ENCODE results near the gene MC1R. TPM values are rescaled to one million over a fixed set of nuclear protein-coding genes. Genes with fewer than 3 reads are reported as not detected.

MC1R gene
- total RNA-seq, 1 experiment from 2014 or later: 16.9 TPM

GRCh38 chr16:89890200-89890599 lies 28.5 kb upstream of the MC1R start:
- H3K4me3 Mint-ChIP-seq (ENCODE audit: low read depth, unreplicated experiment): no peak overlapping the region
- H3K27ac Mint-ChIP-seq (ENCODE audit: unreplicated experiment): no peak overlapping the region
- H3K9me3 Mint-ChIP-seq (ENCODE audit: low read depth, unreplicated experiment): no peaks in the 10 kb centered on the region
- intact Hi-C loops (cut with micrococcal nuclease; ENCODE audit: unreplicated experiment): no loop called here
- TF ChIP-seq CTCF (IDR thresholded peaks at IDR 0.05; ENCODE audit: unreplicated experiment): no peak
- DNase-seq: no peak
- H3K27me3 Mint-ChIP-seq (ENCODE audit: unreplicated experiment): no peaks in the 10 kb centered on the region
- H3K4me1 Mint-ChIP-seq (ENCODE audit: low read depth, unreplicated experiment): no peaks in the 10 kb centered on the region
- peaks cover 92% of the 10 kb centered on the region for H3K36me3 Mint-ChIP-seq (ENCODE audit: insufficient read depth, unreplicated experiment)
- CTCF ChIA-PET: no interaction called here
- no TSS peak for BruUV-seq (replicated peaks)

- no peaks in the 10 kb centered on the region for H3K4me1 Mint-ChIP-seq (ENCODE audit: low read depth, unreplicated experiment)
- H3K4me3 Mint-ChIP-seq (ENCODE audit: low read depth, unreplicated experiment): no peak overlapping the region
- intact Hi-C loops (cut with micrococcal nuclease; ENCODE audit: unreplicated experiment): no loop called here
- DNase-seq: no peak
- H3K27me3 Mint-ChIP-seq (ENCODE audit: unreplicated experiment): no peaks in the 10 kb centered on the region
- no TSS peak for BruUV-seq (replicated peaks)
- H3K27ac Mint-ChIP-seq (ENCODE audit: unreplicated experiment): no peak overlapping the region
- H3K36me3 Mint-ChIP-seq (ENCODE audit: insufficient read depth, unreplicated experiment): peaks cover 92% of the 10 kb centered on the region
- CTCF ChIA-PET: interaction anchor here (0.6 kb wide), 1 partner anchor 31 kb away, joined by 3 read pairs; no protein-coding TSS in a partner anchor
- TF ChIP-seq CTCF (IDR thresholded peaks at IDR 0.05; ENCODE audit: unreplicated experiment): no peak
- no peaks in the 10 kb centered on the region for H3K9me3 Mint-ChIP-seq (ENCODE audit: low read depth, unreplicated experiment)
These were observed 27.6 kb upstream of the MC1R start for GRCh38 chr16:89890886-89891657.

- Mint-ChIP-seq H3K27ac (ENCODE audit: unreplicated experiment) (no peak overlapping the region), H3K9me3 (ENCODE audit: low read depth, unreplicated experiment) (no peaks in the 10 kb centered on the region), H3K4me1 (ENCODE audit: low read depth, unreplicated experiment) (no peaks in the 10 kb centered on the region), H3K4me3 (ENCODE audit: low read depth, unreplicated experiment) (no peak overlapping the region), H3K36me3 (ENCODE audit: insufficient read depth, unreplicated experiment) (peaks cover 88% of the 10 kb centered on the region), H3K27me3 (ENCODE audit: unreplicated experiment) (no peaks in the 10 kb centered on the region)
- no TSS peak for BruUV-seq (replicated peaks)
- no peak for DNase-seq
- TF ChIP-seq CTCF (IDR thresholded peaks at IDR 0.05; ENCODE audit: unreplicated experiment): no peak
- intact Hi-C loops (cut with micrococcal nuclease; ENCODE audit: unreplicated experiment): no loop called here
- CTCF ChIA-PET: no interaction called here
These were observed 26.5 kb upstream of the MC1R start for GRCh38 chr16:89892055-89892630.

GRCh38 chr16:89892635-89893034 lies 26.0 kb upstream of the MC1R start:
- intact Hi-C loops (cut with micrococcal nuclease; ENCODE audit: unreplicated experiment): no loop called here
- Mint-ChIP-seq H3K4me3 (ENCODE audit: low read depth, unreplicated experiment) (no peak overlapping the region), H3K36me3 (ENCODE audit: insufficient read depth, unreplicated experiment) (peaks cover 88% of the 10 kb centered on the region), H3K4me1 (ENCODE audit: low read depth, unreplicated experiment) (no peaks in the 10 kb centered on the region), H3K27me3 (ENCODE audit: unreplicated experiment) (no peaks in the 10 kb centered on the region), H3K27ac (ENCODE audit: unreplicated experiment) (no peak overlapping the region), H3K9me3 (ENCODE audit: low read depth, unreplicated experiment) (no peaks in the 10 kb centered on the region)
- no peak for TF ChIP-seq CTCF (IDR thresholded peaks at IDR 0.05; ENCODE audit: unreplicated experiment)
- no TSS peak for BruUV-seq (replicated peaks)
- CTCF ChIA-PET: no interaction called here
- no peak for DNase-seq
